ENCODE data around the gene MEX3D. TPM values are rescaled to one million over a fixed set of nuclear protein-coding genes. Genes with fewer than 3 reads are reported as not detected.

The MEX3D gene
- total RNA-seq, 1 experiment from 2014 or later, result 11.5 TPM

GRCh38 chr19:1598777-1599459 is 30.8 kb upstream of the MEX3D start:
- DNase-seq (ENCODE audit: extremely low read depth, low read depth), result no peak

GRCh38 chr19:1593501-1593772 is 25.3 kb upstream of the MEX3D start:
- no peak for DNase-seq (ENCODE audit: extremely low read depth, low read depth)

GRCh38 chr19:1592755-1593500 is 24.8 kb upstream of the MEX3D start, which contains the start of gene MBD3:
Gene MBD3, minus strand, starts transcription at chr19:1592865. Its CDS starts 234 bp downstream, at chr19:1592631.
- DNase-seq (ENCODE audit: extremely low read depth, low read depth), result peak; percentile 88

GRCh38 chr19:1592024-1592754 is 24.1 kb upstream of the MEX3D start:
- DNase-seq (ENCODE audit: extremely low read depth, low read depth), result peak; percentile 83

GRCh38 chr19:1591421-1592023 is 23.4 kb upstream of the MEX3D start:
- DNase-seq (ENCODE audit: extremely low read depth, low read depth), result no peak

GRCh38 chr19:1590641-1591397 is 22.7 kb upstream of the MEX3D start:
- no peak for DNase-seq (ENCODE audit: extremely low read depth, low read depth)

GRCh38 chr19:1587872-1588271 is 19.7 kb upstream of the MEX3D start:
- DNase-seq (ENCODE audit: extremely low read depth, low read depth), result no peak

GRCh38 chr19:1585243-1585580 is 17.1 kb upstream of the MEX3D start:
- no peak for DNase-seq (ENCODE audit: extremely low read depth, low read depth)

- DNase-seq (ENCODE audit: extremely low read depth, low read depth), result no peak
These were observed 16.5 kb upstream of the MEX3D start for GRCh38 chr19:1584500-1585242.

GRCh38 chr19:1582201-1582600 is 14.1 kb upstream of the MEX3D start:
- no peak for DNase-seq (ENCODE audit: extremely low read depth, low read depth)

- no peak for DNase-seq (ENCODE audit: extremely low read depth, low read depth)
These were observed 12.8 kb upstream of the MEX3D start for GRCh38 chr19:1580957-1581356.

GRCh38 chr19:1580382-1580781 is 12.3 kb upstream of the MEX3D start:
- DNase-seq (ENCODE audit: extremely low read depth, low read depth), result no peak

- no peak for DNase-seq (ENCODE audit: extremely low read depth, low read depth)
These were observed 11.1 kb upstream of the MEX3D start for GRCh38 chr19:1579222-1579621.

GRCh38 chr19:1577929-1578618 is 9.9 kb upstream of the MEX3D start:
- no peak for DNase-seq (ENCODE audit: extremely low read depth, low read depth)

GRCh38 chr19:1577090-1577928 is 9.2 kb upstream of the MEX3D start:
- DNase-seq (ENCODE audit: extremely low read depth, low read depth), result no peak

- no peak for DNase-seq (ENCODE audit: extremely low read depth, low read depth)
These were observed 8.3 kb upstream of the MEX3D start for GRCh38 chr19:1576242-1577089.

Data from NCI-H460 (cell line).